DMS79 (cell line): ENCODE measurements around the gene C6orf132.

Source experiments
- DNase-seq: peaks from one replicate; lab custom pipeline; 2025; lab: John Stamatoyannopoulos, UW

Gene C6orf132

GRCh38 chr6:42135161-42135560 lies 7.3 kb downstream of the C6orf132 start:
- no peak for DNase-seq

GRCh38 chr6:42133926-42134325 lies 8.5 kb downstream of the C6orf132 start:
- no peak for DNase-seq

GRCh38 chr6:42131531-42131930 lies 10.9 kb downstream of the C6orf132 start:
- no peak for DNase-seq

GRCh38 chr6:42129360-42129676 lies 13.1 kb downstream of the C6orf132 start:
- DNase-seq = no peak

- DNase-seq = no peak
Measured at GRCh38 chr6:42128460-42129359, 13.7 kb downstream of the C6orf132 start.

GRCh38 chr6:42125663-42126062 lies 16.8 kb downstream of the C6orf132 start:
- DNase-seq = no peak

GRCh38 chr6:42125231-42125630 lies 17.2 kb downstream of the C6orf132 start:
- no peak for DNase-seq

- no peak for DNase-seq
Measured at GRCh38 chr6:42124223-42124836, 18.1 kb downstream of the C6orf132 start.

GRCh38 chr6:42123379-42124103 lies 18.9 kb downstream of the C6orf132 start:
- no peak for DNase-seq

- DNase-seq = no peak
Measured at GRCh38 chr6:42120895-42121865, 21.2 kb downstream of the C6orf132 start.

- no peak for DNase-seq
Measured at GRCh38 chr6:42118162-42119001, 24.0 kb downstream of the C6orf132 start.

- no peak for DNase-seq
Measured at GRCh38 chr6:42117843-42118161, 24.6 kb downstream of the C6orf132 start.

GRCh38 chr6:42113936-42114636 lies 28.3 kb downstream of the C6orf132 start:
- DNase-seq = no peak

GRCh38 chr6:42112351-42112750 lies 30.1 kb downstream of the C6orf132 start:
- no peak for DNase-seq

- no peak for DNase-seq
Measured at GRCh38 chr6:42110683-42111082, 31.7 kb downstream of the C6orf132 start.

GRCh38 chr6:42108071-42108470 lies 34.3 kb downstream of the C6orf132 start:
- no peak for DNase-seq

- no peak for DNase-seq
Measured at GRCh38 chr6:42106112-42107023, 36.1 kb downstream of the C6orf132 start.

GRCh38 chr6:42105709-42106108 lies 36.7 kb downstream of the C6orf132 start:
- DNase-seq = no peak

GRCh38 chr6:42105156-42105648 lies 37.2 kb downstream of the C6orf132 start:
- no peak for DNase-seq
